RWPE1 (cell line): ENCODE results near the gene INHBE.
"Not testable (repeated sequence)": the region's sequence is repeated elsewhere in the genome, so short reads cannot be mapped to it uniquely, and the experiment has no call there.

Experiments used
- CTCF ChIA-PET: fragments of 350-600 bp; sonication (Branson Sonifier 250); formaldehyde crosslinking; extraction: SDS; loops from one replicate; lab custom pipeline; 2021; lab: Yijun Ruan, JAX
- POLR2A ChIA-PET: fragments of 400-600 bp; formaldehyde crosslinking; extraction: SDS; loops from one replicate; lab custom pipeline; 2020; ENCODE audit warnings: antibody characterized with exemption; ENCODE audit not compliant: low non-redundant PET; lab: Yijun Ruan, JAX
- DNase-seq: peaks from one replicate; pipeline ENCODE4 v3.0.0; 2012; ENCODE audit warnings: low spot score
- H3K27ac ChIP-seq: fragments of 450-650 bp; 2 replicates; pipeline ENCODE4 v1.5.1; 2017
- CTCF ChIP-seq: fragments of 450-650 bp; conservative IDR thresholded peaks from 2 replicates; pipeline ENCODE4 v1.5.1; 2017; ENCODE audit warnings: low read depth, mild to moderate bottlenecking

Gene INHBE

DNA sequence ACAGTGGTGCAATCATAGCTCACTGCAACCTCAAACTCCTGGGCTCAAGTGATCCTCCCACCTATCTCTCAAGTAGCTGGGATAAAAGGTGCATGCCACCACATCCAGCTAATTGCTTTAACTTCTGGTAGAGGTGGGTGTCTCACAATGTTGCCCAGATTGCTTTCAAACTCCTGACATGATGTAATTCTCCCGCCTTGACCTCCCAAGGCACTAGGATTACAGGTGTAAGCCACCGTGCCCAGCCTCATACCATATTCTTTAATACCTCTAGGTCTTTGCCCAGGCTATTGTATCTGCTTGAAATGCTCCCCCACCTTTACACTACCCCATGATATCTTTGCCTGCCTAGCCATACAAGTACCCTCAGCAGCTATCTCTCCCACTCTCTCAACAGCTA lies 35.6 kb upstream of the INHBE start:
- no peak for TF ChIP-seq CTCF
- H3K27ac ChIP-seq = no peak overlapping the region
- ChIA-PET CTCF (interaction anchor here (0.7 to 1.1 kb wide), 2 partner anchors 9 to 40 kb away, joined by 3 read pairs; no protein-coding TSS in a partner anchor), POLR2A (no interaction called here)
- no peak for DNase-seq

DNA sequence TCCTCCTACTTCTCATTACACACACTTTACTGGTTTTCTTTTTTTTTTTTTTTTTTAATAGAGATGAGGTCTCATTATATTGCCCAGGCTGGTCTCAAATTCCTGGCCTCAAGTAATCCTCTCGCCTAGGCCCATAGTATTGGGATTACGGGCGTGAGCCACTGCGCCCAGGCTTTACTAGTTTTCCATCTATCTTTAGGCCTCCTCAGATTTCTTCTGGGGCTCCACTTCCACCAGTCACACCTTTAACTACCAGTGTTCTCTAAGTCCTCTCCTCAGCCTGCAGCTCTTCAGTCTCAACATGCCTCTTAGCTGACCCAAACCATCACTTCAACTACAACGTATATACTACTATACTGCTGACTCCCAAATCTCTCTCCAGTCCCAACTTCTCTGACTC lies 34.6 kb upstream of the INHBE start:
- DNase-seq = no peak
- no peak overlapping the region for H3K27ac ChIP-seq
- CTCF ChIA-PET = interaction anchor here (0.6 kb wide), 1 partner anchor 78 kb away, joined by 4 read pairs; no protein-coding TSS in a partner anchor
- no peak for TF ChIP-seq CTCF
- POLR2A ChIA-PET = no interaction called here

DNA sequence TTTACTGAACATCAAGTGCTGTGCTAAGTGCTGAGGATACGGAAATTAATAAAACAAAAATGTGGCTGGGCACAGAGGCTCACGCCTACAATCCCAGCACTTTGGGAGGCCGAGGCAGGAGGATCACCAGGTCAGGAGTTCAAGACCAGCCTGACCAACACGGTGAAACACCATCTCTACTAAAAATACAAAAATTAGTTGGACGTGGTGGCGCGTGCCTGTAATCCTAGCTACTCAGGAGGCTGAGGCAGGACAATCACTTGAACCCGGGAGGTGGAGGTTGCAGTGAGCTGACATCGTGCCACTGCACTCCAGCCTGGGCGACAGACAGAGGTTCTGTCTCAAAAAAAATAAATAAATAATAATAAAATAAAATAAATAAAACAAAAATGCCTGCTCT lies 28.2 kb upstream of the INHBE start:
- CTCF ChIA-PET, DNase-seq, H3K27ac ChIP-seq: not testable (repeated sequence)
- POLR2A ChIA-PET = interaction anchor here (0.7 kb wide), 1 partner anchor 112 kb away, joined by 5 read pairs; no protein-coding TSS in a partner anchor

DNA sequence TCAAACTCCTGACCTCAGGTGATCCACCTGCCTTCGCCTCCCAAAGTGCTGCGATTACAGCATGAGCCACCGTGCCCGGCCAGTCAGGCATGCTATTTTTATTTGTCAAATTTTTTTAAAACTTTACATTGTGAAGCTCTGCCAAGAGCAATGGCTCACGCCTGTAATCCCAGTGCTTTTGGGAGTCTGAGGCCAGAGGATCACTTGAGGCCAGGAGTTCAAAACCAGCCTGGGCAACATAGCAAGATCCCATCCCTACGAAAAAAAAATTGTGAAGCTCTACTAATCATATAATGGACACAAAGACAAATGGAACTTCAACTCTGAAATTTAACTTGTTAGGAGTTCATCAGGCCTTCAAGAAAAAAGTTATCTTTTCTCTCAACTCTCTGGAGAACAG lies 26.1 kb upstream of the INHBE start:
- ChIA-PET CTCF (no interaction called here), POLR2A (no interaction called here)
- no peak for DNase-seq
- peak overlapping the region; percentile 54 for H3K27ac ChIP-seq
- no peak for TF ChIP-seq CTCF

DNA sequence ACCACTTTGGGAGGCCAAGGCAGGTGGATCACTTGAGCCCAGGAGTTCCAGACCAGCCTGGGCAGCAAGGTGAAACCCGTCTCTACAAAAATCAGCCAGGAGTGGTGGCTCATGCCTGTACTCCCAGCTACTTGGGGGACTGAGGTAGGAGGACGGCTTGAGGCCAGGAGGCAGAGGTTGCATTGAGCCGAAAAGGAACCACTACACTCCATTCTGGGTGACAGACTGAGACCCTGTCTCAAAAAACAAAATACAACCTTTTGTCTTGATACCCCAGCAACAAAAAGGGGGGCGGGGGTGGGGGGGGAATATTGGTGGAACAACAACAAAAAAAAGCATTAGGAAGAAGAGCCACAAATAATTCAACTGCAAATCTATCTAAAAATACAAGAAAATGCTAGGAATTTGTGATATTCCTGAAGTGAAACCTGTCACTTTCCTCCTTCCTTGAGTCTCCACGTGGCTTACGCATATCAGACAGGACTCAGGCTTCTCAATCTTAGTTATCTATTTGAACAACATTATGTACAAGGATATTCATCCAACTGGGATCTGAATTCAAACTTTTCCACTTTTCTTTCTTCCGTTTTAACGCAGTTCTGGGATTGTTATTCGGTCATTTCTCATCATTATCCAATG lies 25.5 kb upstream of the INHBE start:
- peak; percentile 11 for DNase-seq
- ChIA-PET POLR2A (no interaction called here), CTCF (interaction anchor here (0.5 to 0.7 kb wide), 2 partner anchors 11 to 78 kb away, joined by 3 to 4 read pairs; no protein-coding TSS in a partner anchor)
- peak overlapping the region; percentile 90 for H3K27ac ChIP-seq
- TF ChIP-seq CTCF = no peak

- peak; percentile 7 for DNase-seq
- ChIA-PET CTCF (interaction anchor here (0.5 to 0.7 kb wide), 2 partner anchors 12 to 79 kb away, joined by 3 to 4 read pairs; no protein-coding TSS in a partner anchor), POLR2A (no interaction called here)
- TF ChIP-seq CTCF = 0 out of 2 replicates have a peak, but pooled peaks have one; percentile 7
- peak overlapping the region; percentile 90 for H3K27ac ChIP-seq
Observed at GRCh38 chr12:57430112-57430930, 24.8 kb upstream of the INHBE start.
